ENCODE measurements around the gene GPR75.

Gene GPR75

GRCh38 chr2:53818854-53819435 is 40.8 kb downstream of the GPR75 start:
- H3K36me3 ChIP-seq (ENCODE audit: control insufficient read depth, insufficient read depth, low read length): peaks cover 18% of the 10 kb centered on the region
- no peaks in the 10 kb centered on the region for H3K4me1 ChIP-seq (ENCODE audit: control insufficient read depth, insufficient read depth, low read length, poor library complexity, severe bottlenecking)
- no peak overlapping the region for H3K4me3 ChIP-seq (ENCODE audit: insufficient read depth, low read depth, low read length, poor library complexity, severe bottlenecking)
- no peaks in the 10 kb centered on the region for H3K27me3 ChIP-seq (replicated peaks; ENCODE audit: control insufficient read depth, insufficient read depth, low read length, poor library complexity, severe bottlenecking)
- no peak for DNase-seq
- H3K27ac ChIP-seq (ENCODE audit: insufficient read depth, low read length, poor library complexity, severe bottlenecking): no peak overlapping the region
- no peaks in the 10 kb centered on the region for H3K9me3 ChIP-seq (ENCODE audit: control insufficient read depth, low read length)

GRCh38 chr2:53813151-53813550 is 46.6 kb downstream of the GPR75 start:
- no peak for DNase-seq
- H3K27ac ChIP-seq (ENCODE audit: insufficient read depth, low read length, poor library complexity, severe bottlenecking): no peak overlapping the region
- H3K27me3 ChIP-seq (replicated peaks; ENCODE audit: control insufficient read depth, insufficient read depth, low read length, poor library complexity, severe bottlenecking): no peaks in the 10 kb centered on the region
- no peak overlapping the region for H3K4me3 ChIP-seq (ENCODE audit: insufficient read depth, low read depth, low read length, poor library complexity, severe bottlenecking)
- peaks cover 66% of the 10 kb centered on the region for H3K36me3 ChIP-seq (ENCODE audit: control insufficient read depth, insufficient read depth, low read length)
- no peaks in the 10 kb centered on the region for H3K9me3 ChIP-seq (ENCODE audit: control insufficient read depth, low read length)
- no peaks in the 10 kb centered on the region for H3K4me1 ChIP-seq (ENCODE audit: control insufficient read depth, insufficient read depth, low read length, poor library complexity, severe bottlenecking)

GRCh38 chr2:53811601-53812000 is 48.2 kb downstream of the GPR75 start:
- H3K36me3 ChIP-seq (ENCODE audit: control insufficient read depth, insufficient read depth, low read length): peaks cover 73% of the 10 kb centered on the region
- DNase-seq: no peak
- H3K27me3 ChIP-seq (replicated peaks; ENCODE audit: control insufficient read depth, insufficient read depth, low read length, poor library complexity, severe bottlenecking): no peaks in the 10 kb centered on the region
- no peaks in the 10 kb centered on the region for H3K4me1 ChIP-seq (ENCODE audit: control insufficient read depth, insufficient read depth, low read length, poor library complexity, severe bottlenecking)
- no peak overlapping the region for H3K27ac ChIP-seq (ENCODE audit: insufficient read depth, low read length, poor library complexity, severe bottlenecking)
- no peaks in the 10 kb centered on the region for H3K9me3 ChIP-seq (ENCODE audit: control insufficient read depth, low read length)
- H3K4me3 ChIP-seq (ENCODE audit: insufficient read depth, low read depth, low read length, poor library complexity, severe bottlenecking): no peak overlapping the region

Measured in effector memory CD4-positive, alpha-beta T cell (primary cell).